H9 (cell line): ENCODE results near the gene MOCS3. TPM values are rescaled to one million over a fixed set of nuclear protein-coding genes. Genes with fewer than 3 reads are reported as not detected.

ENCODE experiments used
- DNase-seq: peaks from one replicate; pipeline ENCODE4 v3.0.0-alpha.2; 2017
- H2AFZ ChIP-seq: one replicate; pipeline ENCODE4 v1.6.1; 2013; ENCODE audit warnings: mild to moderate bottlenecking, low read length, control low read depth, moderate library complexity
- H2AK5ac ChIP-seq: 2 replicates; pipeline ENCODE4 v1.6.1; 2013; ENCODE audit warnings: low read length, control low read depth, mixed read lengths; ENCODE audit not compliant: insufficient read length
- H2BK120ac ChIP-seq: one replicate; pipeline ENCODE4 v1.6.1; 2013; ENCODE audit warnings: low read depth, mild to moderate bottlenecking, low read length, control low read depth, inconsistent platforms; ENCODE audit not compliant: poor library complexity, severe bottlenecking
- H2BK12ac ChIP-seq: 2 replicates; pipeline ENCODE4 v1.6.1; 2013; ENCODE audit warnings: low read length, control low read depth, mixed read lengths, low read depth; ENCODE audit not compliant: insufficient read length
- H2BK15ac ChIP-seq: 2 replicates; pipeline ENCODE4 v1.6.1; 2013; ENCODE audit warnings: low read depth, low read length, control low read depth
- H2BK20ac ChIP-seq: one replicate; pipeline ENCODE4 v1.6.1; 2013; ENCODE audit warnings: low read depth, mild to moderate bottlenecking, low read length, control low read depth, inconsistent platforms; ENCODE audit not compliant: poor library complexity, severe bottlenecking
- H2BK5ac ChIP-seq: 2 replicates; pipeline ENCODE4 v1.6.1; 2013; ENCODE audit warnings: low read length, control low read depth, mixed read lengths; ENCODE audit not compliant: insufficient read length
- H3K14ac ChIP-seq: 2 replicates; pipeline ENCODE4 v1.6.1; 2013; ENCODE audit warnings: low read length, control low read depth; ENCODE audit not compliant: insufficient read depth
- H3K18ac ChIP-seq: 2 replicates; pipeline ENCODE4 v1.6.1; 2013; ENCODE audit warnings: low read depth, mild to moderate bottlenecking, mixed read lengths, low read length, control low read depth; ENCODE audit not compliant: insufficient read length
- H3K23ac ChIP-seq: 2 replicates; pipeline ENCODE4 v1.6.1; 2013; ENCODE audit warnings: low read length, control low read depth, mixed read lengths, low read depth; ENCODE audit not compliant: insufficient read length
- H3K23me2 ChIP-seq: 2 replicates; pipeline ENCODE4 v1.6.1; 2013; ENCODE audit warnings: low read depth, mild to moderate bottlenecking, mixed read lengths, low read length, control low read depth; ENCODE audit not compliant: insufficient read length, poor library complexity, severe bottlenecking
- H3K27ac ChIP-seq: 2 replicates; pipeline ENCODE4 v1.5.1; 2013; ENCODE audit warnings: low read length, control low read depth, mixed read lengths, low read depth; ENCODE audit not compliant: insufficient read length
- H3K27me3 ChIP-seq: 2 replicates; pipeline ENCODE4 v1.6.1; 2013; ENCODE audit warnings: low read length, control low read depth, inconsistent platforms; ENCODE audit not compliant: insufficient read depth
- H3K4ac ChIP-seq: 2 replicates; pipeline ENCODE4 v1.6.1; 2013; ENCODE audit warnings: low read depth, mild to moderate bottlenecking, control low read depth, inconsistent platforms, low read length, moderate library complexity
- H3K4me1 ChIP-seq: 2 replicates; pipeline ENCODE4 v1.6.1; 2013; ENCODE audit warnings: low read length, control low read depth, inconsistent platforms; ENCODE audit not compliant: insufficient read depth
- H3K4me2 ChIP-seq: 2 replicates; pipeline ENCODE4 v1.6.1; 2013; ENCODE audit warnings: low read length, control low read depth, mixed read lengths; ENCODE audit not compliant: insufficient read length, insufficient read depth
- H3K56ac ChIP-seq: 2 replicates; pipeline ENCODE4 v1.6.1; 2013; ENCODE audit warnings: low read depth, mild to moderate bottlenecking, mixed read lengths, low read length, control low read depth; ENCODE audit not compliant: insufficient read length
- H3K79me1 ChIP-seq: 2 replicates; pipeline ENCODE4 v1.6.1; 2013; ENCODE audit warnings: low read depth, mild to moderate bottlenecking, moderate library complexity, low read length, control low read depth, inconsistent platforms; ENCODE audit not compliant: insufficient read depth, poor library complexity, severe bottlenecking
- H3K79me2 ChIP-seq: 2 replicates; pipeline ENCODE4 v1.6.1; 2013; ENCODE audit warnings: low read length, control low read depth, inconsistent platforms; ENCODE audit not compliant: insufficient read depth
- H3K9ac ChIP-seq: 2 replicates; pipeline ENCODE4 v1.6.1; 2013; ENCODE audit warnings: low read length, control low read depth, mixed read lengths; ENCODE audit not compliant: insufficient read length; ENCODE audit errors: extremely low read depth
- H3K9me3 ChIP-seq: one replicate; pipeline ENCODE4 v1.6.1; 2013; ENCODE audit warnings: low read depth, low read length, inconsistent platforms; ENCODE audit not compliant: control insufficient read depth
- H3T11ph ChIP-seq: one replicate; pipeline ENCODE4 v1.6.1; 2013; ENCODE audit warnings: mild to moderate bottlenecking, low read length, control low read depth, inconsistent platforms
- H4K20me1 ChIP-seq: one replicate; pipeline ENCODE4 v1.6.1; 2013; ENCODE audit not compliant: control insufficient read depth, insufficient read length, insufficient read depth
- H4K5ac ChIP-seq: 2 replicates; pipeline ENCODE4 v1.6.1; 2013; ENCODE audit warnings: low read depth, mild to moderate bottlenecking, mixed read lengths, low read length, control low read depth; ENCODE audit not compliant: insufficient read length
- H4K8ac ChIP-seq: replicated peaks from 2 replicates; pipeline ENCODE4 v1.6.1; 2013; ENCODE audit warnings: low read length, control low read depth, mixed read lengths, low read depth; ENCODE audit not compliant: insufficient read length
- H4K91ac ChIP-seq: 2 replicates; pipeline ENCODE4 v1.6.1; 2013; ENCODE audit warnings: low read depth, mild to moderate bottlenecking, moderate library complexity, mixed read lengths, low read length, control low read depth; ENCODE audit not compliant: insufficient read length
- H3K27ac Mint-ChIP-seq, 3 experiments: 2 replicates in 2 of 3; 3 replicates in 1 of 3; pipeline ENCODE4 v1.8.0; 2020 to 2021; ENCODE audit warnings: mixed read lengths in 3 of 3, mild to moderate bottlenecking in 1 of 3, moderate library complexity in 1 of 3
- H3K27me3 Mint-ChIP-seq: 2 replicates; pipeline ENCODE4 v1.8.0; 2021; ENCODE audit warnings: low read depth, mild to moderate bottlenecking, moderate library complexity, mixed read lengths
- H3K36me3 Mint-ChIP-seq, 3 experiments: 2 replicates in 2 of 3; 3 replicates in 1 of 3; pipeline ENCODE4 v1.8.0; 2020 to 2021; ENCODE audit warnings: low read depth in 3 of 3, mixed read lengths in 3 of 3; ENCODE audit not compliant: insufficient read depth in 1 of 3
- H3K4me1 Mint-ChIP-seq, 2 experiments: 2 replicates each; pipeline ENCODE4 v1.8.0; 2020; ENCODE audit warnings: mixed read lengths in 2 of 2
- H3K4me3 Mint-ChIP-seq, 2 experiments: 2 replicates in 1 of 2; 3 replicates in 1 of 2; pipeline ENCODE4 v1.8.0; 2020 to 2021; ENCODE audit warnings: mild to moderate bottlenecking in 2 of 2, mixed read lengths in 2 of 2, moderate library complexity in 1 of 2
- H3K9me3 Mint-ChIP-seq, 2 experiments: 2 replicates in 1 of 2; 3 replicates in 1 of 2; pipeline ENCODE4 v1.8.0; 2020; ENCODE audit warnings: mild to moderate bottlenecking in 2 of 2, mixed read lengths in 2 of 2, moderate library complexity in 1 of 2
- WGBS: extraction: QIAGEN DNeasy Blood & Tissue Kit; methylation state at CpG from one replicate; pipeline ENCODE4 v1.1.7; 2013; ENCODE audit warnings: missing lambda C conversion rate, low lambda C conversion rate, mixed read lengths; ENCODE audit not compliant: insufficient read length; ENCODE audit errors: extremely low coverage; 5-methylcytosine and 5-hydroxymethylcytosine counted together
- total RNA-seq: library from RNA; stranded (reverse); gene quantifications from 2 replicates; pipeline ENCODE4 v1.2.1, GENCODE V29; 2021
- TF ChIP-seq, protein P1 (sequence below): fragments of 200-600 bp; sonication (generic); conservative IDR thresholded peaks from 3 replicates; pipeline ENCODE4 v1.8.0; 2021; ENCODE audit warnings: antibody characterized with exemption, mild to moderate bottlenecking

The MOCS3 gene
- total RNA-seq, 1 experiment from 2014 or later, result 9.0 TPM

DNA sequence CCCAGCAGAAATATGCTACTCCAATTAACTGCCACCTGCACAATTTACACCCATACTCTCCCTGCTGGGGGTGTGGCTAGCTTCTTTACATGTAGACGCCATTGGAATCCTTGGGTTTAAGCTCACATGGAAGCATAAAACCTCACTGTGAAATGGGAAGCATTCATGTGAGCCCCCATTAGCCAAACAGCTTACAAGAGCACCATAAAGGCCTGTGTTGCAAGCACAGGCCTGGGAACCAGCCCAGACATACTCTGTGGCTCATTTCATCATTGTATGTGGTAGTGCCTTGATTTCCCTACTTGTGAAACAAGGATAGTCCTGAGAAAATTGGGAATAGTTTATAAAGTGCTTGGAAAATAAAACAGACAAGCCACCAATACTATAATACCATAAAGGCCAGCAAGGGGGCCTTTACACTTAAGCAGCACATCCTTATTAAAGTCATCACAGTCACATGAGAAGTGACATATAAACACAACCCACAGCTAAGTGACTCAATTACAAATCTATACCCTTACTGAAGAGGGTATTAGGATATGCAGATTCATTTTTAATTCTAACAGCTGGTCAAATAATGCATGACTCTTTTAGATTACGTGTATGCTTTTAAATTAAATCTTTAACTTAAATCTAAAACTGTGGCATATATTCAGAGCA, 34.2 kb upstream of the MOCS3 start:
- no peak overlapping the region for H3K23ac ChIP-seq
- Mint-ChIP-seq H3K27me3 (no peaks in the 10 kb centered on the region), H3K36me3 (peaks cover 30 to 69% (median 69%) of the 10 kb centered on the region in 3 experiments; a peak in 6 of 7 replicates), H3K4me1 (peaks cover 60 to 72% of the 10 kb centered on the region in 2 experiments), H3K9me3 (no peaks in the 10 kb centered on the region), H3K4me3 (no peak overlapping the region), H3K27ac (peak overlapping the region in 1 of 3 experiments; percentile 52; a peak in 1 of 7 replicates)
- no peak overlapping the region for H3K18ac ChIP-seq
- H2BK12ac ChIP-seq, result no peak overlapping the region
- TF ChIP-seq, protein P1, sequence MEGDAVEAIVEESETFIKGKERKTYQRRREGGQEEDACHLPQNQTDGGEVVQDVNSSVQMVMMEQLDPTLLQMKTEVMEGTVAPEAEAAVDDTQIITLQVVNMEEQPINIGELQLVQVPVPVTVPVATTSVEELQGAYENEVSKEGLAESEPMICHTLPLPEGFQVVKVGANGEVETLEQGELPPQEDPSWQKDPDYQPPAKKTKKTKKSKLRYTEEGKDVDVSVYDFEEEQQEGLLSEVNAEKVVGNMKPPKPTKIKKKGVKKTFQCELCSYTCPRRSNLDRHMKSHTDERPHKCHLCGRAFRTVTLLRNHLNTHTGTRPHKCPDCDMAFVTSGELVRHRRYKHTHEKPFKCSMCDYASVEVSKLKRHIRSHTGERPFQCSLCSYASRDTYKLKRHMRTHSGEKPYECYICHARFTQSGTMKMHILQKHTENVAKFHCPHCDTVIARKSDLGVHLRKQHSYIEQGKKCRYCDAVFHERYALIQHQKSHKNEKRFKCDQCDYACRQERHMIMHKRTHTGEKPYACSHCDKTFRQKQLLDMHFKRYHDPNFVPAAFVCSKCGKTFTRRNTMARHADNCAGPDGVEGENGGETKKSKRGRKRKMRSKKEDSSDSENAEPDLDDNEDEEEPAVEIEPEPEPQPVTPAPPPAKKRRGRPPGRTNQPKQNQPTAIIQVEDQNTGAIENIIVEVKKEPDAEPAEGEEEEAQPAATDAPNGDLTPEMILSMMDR, result no peak
- H3K79me2 ChIP-seq, result peaks cover 85% of the 10 kb centered on the region
- no CpG with 5 or more reads among the region's 2 CpGs for WGBS
- H3K9me3 ChIP-seq, result no peaks in the 10 kb centered on the region
- H3K4me2 ChIP-seq, result no peak overlapping the region
- H3K4me1 ChIP-seq, result peaks cover 6% of the 10 kb centered on the region
- no peak overlapping the region for H2BK5ac ChIP-seq
- no peak overlapping the region for H3K9ac ChIP-seq
- no peak overlapping the region for H2AFZ ChIP-seq
- no peak overlapping the region for H3K4ac ChIP-seq
- peaks cover 8% of the 10 kb centered on the region for H3K23me2 ChIP-seq
- no peak overlapping the region for H4K91ac ChIP-seq
- DNase-seq, result no peak
- H3K27ac ChIP-seq, result no peak overlapping the region
- no peak overlapping the region for H4K5ac ChIP-seq
- no peak overlapping the region for H2BK20ac ChIP-seq
- H4K8ac ChIP-seq, result no peak overlapping the region
- H3K27me3 ChIP-seq, result no peaks in the 10 kb centered on the region
- H2BK15ac ChIP-seq, result no peak overlapping the region
- H3K79me1 ChIP-seq, result no peaks in the 10 kb centered on the region
- no peak overlapping the region for H3K14ac ChIP-seq
- no peak overlapping the region for H2BK120ac ChIP-seq
- no peak overlapping the region for H2AK5ac ChIP-seq
- no peaks in the 10 kb centered on the region for H4K20me1 ChIP-seq
- H3T11ph ChIP-seq, result no peak overlapping the region
- H3K56ac ChIP-seq, result no peak overlapping the region
